HEK293T (cell line): ENCODE measurements around the gene ITFG2.

ENCODE experiments used
- CTCF ChIA-PET: fragments of 350-600 bp; formaldehyde crosslinking; extraction: SDS; loops from one replicate; lab custom pipeline; 2021; ENCODE audit warnings: antibody characterized with exemption, inconsistent platforms; lab: Yijun Ruan, JAX
- POLR2A ChIA-PET: fragments of 350-600 bp; formaldehyde crosslinking; extraction: SDS; loops from one replicate; lab custom pipeline; 2020; ENCODE audit warnings: antibody characterized with exemption, inconsistent platforms; lab: Yijun Ruan, JAX
- DNase-seq: peaks from one replicate; pipeline ENCODE4 v3.0.0; 2012; ENCODE audit warnings: mixed read lengths; ENCODE audit errors: extremely low spot score
- ARNT ChIP-seq: fragments of 450-650 bp; IDR thresholded peaks from 2 replicates; pipeline ENCODE4 v1.6.1; 2017; ENCODE audit warnings: mild to moderate bottlenecking
- BHLHE40 ChIP-seq: fragments of 450-650 bp; IDR thresholded peaks from 2 replicates; pipeline ENCODE4 v1.6.1; 2016; ENCODE audit warnings: mild to moderate bottlenecking, moderate library complexity, borderline replicate concordance
- CTBP1 ChIP-seq: fragments of 450-650 bp; IDR thresholded peaks from 2 replicates; pipeline ENCODE4 v1.6.1; 2016; ENCODE audit warnings: borderline replicate concordance
- ELF4 ChIP-seq: fragments of 450-650 bp; IDR thresholded peaks from 2 replicates; pipeline ENCODE4 v1.6.1; 2017; ENCODE audit warnings: antibody characterized with exemption
- FOXA1 ChIP-seq: fragments of 450-650 bp; IDR thresholded peaks from 2 replicates; pipeline ENCODE4 v1.6.1; 2016; ENCODE audit warnings: mild to moderate bottlenecking
- FOXK2 ChIP-seq: fragments of 450-650 bp; IDR thresholded peaks from 2 replicates; pipeline ENCODE4 v1.6.1; 2016; ENCODE audit warnings: mild to moderate bottlenecking
- FOXM1 ChIP-seq: fragments of 450-650 bp; IDR thresholded peaks from 2 replicates; pipeline ENCODE4 v1.6.1; 2017; ENCODE audit warnings: mild to moderate bottlenecking, borderline replicate concordance
- HDGF ChIP-seq: fragments of 450-650 bp; IDR thresholded peaks from 2 replicates; pipeline ENCODE4 v1.6.1; 2017; ENCODE audit warnings: antibody characterized with exemption, borderline replicate concordance
- L3MBTL2 ChIP-seq: fragments of 450-650 bp; conservative IDR thresholded peaks from 2 replicates; pipeline ENCODE4 v1.6.1; 2016; ENCODE audit warnings: mild to moderate bottlenecking
- LEF1 ChIP-seq: fragments of 450-650 bp; IDR thresholded peaks from 2 replicates; pipeline ENCODE4 v1.6.1; 2017; ENCODE audit warnings: mild to moderate bottlenecking, borderline replicate concordance
- NFRKB ChIP-seq: fragments of 450-650 bp; IDR thresholded peaks from 2 replicates; pipeline ENCODE4 v1.6.1; 2016; ENCODE audit warnings: mild to moderate bottlenecking, moderate library complexity
- SP1 ChIP-seq: fragments of 450-650 bp; IDR thresholded peaks from 2 replicates; pipeline ENCODE4 v1.6.1; 2017
- SUZ12 ChIP-seq: fragments of 450-650 bp; IDR thresholded peaks from 2 replicates; pipeline ENCODE4 v1.6.1; 2016; ENCODE audit warnings: mild to moderate bottlenecking
- TARDBP ChIP-seq: fragments of 450-650 bp; IDR thresholded peaks from 2 replicates; pipeline ENCODE4 v1.6.1; 2016
- ZNF384 ChIP-seq: fragments of 450-650 bp; IDR thresholded peaks from 2 replicates; pipeline ENCODE4 v1.6.1; 2016
- TF ChIP-seq, protein P1 (sequence below): fragments of 450-650 bp; IDR thresholded peaks from 2 replicates; pipeline ENCODE4 v1.6.1; 2016

Gene ITFG2

DNA sequence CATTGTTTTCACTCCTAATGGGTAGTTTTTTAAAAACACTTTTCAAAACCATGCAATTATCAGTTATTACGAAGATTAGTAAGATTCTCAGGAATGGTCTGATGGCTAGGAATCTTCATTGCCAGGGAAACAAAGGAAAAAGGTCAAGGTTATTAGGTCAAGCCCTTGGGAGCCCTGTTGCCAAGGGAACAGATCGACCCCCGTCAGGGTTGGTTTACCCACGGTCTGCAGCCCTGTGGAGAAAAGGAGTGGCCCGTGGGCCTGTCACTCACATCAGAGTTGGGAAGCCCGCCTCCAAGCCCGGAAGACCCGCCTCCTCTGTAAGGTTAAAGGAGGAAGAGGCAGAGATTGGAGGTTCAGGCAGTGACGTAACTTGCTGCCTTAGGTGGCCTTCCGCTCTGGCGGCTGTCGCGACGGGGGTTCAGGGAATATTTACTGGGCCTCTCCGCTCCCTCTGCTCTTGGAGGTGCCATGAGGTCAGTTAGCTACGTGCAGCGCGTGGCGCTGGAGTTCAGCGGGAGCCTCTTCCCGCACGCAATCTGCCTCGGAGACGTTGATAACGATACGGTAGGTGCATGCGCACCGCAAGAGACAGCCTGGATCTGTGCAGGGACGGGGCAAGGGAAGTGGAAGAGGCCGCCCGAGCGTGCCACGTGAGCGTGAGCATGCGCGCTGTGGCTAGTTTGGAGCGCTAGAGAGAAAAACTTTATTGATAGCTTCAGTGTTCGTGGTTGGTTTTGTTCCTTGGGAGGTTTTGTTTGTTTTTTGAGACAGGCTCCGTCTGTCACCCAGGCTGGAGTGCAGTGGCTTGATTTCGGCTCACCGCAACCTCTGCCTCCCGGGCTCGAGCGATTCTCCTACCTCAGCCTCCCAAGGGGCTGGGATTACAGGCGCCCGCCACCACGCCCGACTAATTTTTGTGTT lies at the start of gene ITFG2:
TSS of gene ITFG2 (plus strand) at position 379 of the 924 bp plus-strand sequence. CDS start at position 472, 93 bp downstream.
- TF ChIP-seq ARNT = 0 out of 2 replicates have a peak, but pooled peaks have one; percentile 52
- TF ChIP-seq LEF1 = no peak
- no peak for TF ChIP-seq SUZ12
- TF ChIP-seq FOXA1 = no peak
- TF ChIP-seq TARDBP = no peak
- no peak for TF ChIP-seq SP1
- TF ChIP-seq ZNF384 = peak; percentile 78; the same call in 1 of the 2 replicates
- peak; percentile 95 for TF ChIP-seq L3MBTL2
- no peak for TF ChIP-seq BHLHE40
- TF ChIP-seq, protein P1, sequence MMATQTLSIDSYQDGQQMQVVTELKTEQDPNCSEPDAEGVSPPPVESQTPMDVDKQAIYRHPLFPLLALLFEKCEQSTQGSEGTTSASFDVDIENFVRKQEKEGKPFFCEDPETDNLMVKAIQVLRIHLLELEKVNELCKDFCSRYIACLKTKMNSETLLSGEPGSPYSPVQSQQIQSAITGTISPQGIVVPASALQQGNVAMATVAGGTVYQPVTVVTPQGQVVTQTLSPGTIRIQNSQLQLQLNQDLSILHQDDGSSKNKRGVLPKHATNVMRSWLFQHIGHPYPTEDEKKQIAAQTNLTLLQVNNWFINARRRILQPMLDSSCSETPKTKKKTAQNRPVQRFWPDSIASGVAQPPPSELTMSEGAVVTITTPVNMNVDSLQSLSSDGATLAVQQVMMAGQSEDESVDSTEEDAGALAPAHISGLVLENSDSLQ = peak; percentile 100
- no peak for TF ChIP-seq NFRKB
- TF ChIP-seq FOXK2 = no peak
- TF ChIP-seq CTBP1 = no peak
- TF ChIP-seq HDGF = no peak
- TF ChIP-seq ELF4 = peak; percentile 88
- no peak for TF ChIP-seq FOXM1
- ChIA-PET CTCF (interaction anchor here (1.5 to 2.1 kb wide), 2 partner anchors 29 to 73 kb away, joined by 3 to 8 read pairs; no protein-coding TSS in a partner anchor), POLR2A (interaction anchor here (0.6 to 2.9 kb wide), 10 partner anchors 8 to 33 kb away, joined by 3 to 11 read pairs (median 4); partner anchors contain the start of genes FKBP4 and NRIP2)
- DNase-seq = peak; percentile 94

DNA sequence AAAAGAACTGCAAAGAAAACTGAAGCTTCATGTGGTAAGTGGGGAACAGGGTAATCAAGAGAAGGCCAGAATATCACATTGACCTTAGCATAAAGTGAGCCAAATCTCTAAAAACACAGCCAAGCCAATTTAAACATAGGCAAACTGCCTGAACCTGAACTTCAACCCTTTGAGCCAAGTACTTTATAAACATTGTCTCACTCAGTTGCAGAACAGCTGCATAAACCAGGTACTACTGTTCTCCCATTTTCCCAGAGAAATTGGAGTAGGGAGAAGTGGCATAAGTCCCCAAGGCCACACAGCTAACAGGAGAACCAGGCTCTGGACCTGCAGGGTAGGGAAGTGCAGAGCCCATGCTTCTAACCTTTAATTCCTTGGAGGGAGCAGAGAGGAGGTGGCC lies 48.1 kb upstream of the ITFG2 start:
- ChIA-PET CTCF (no interaction called here), POLR2A (interaction anchor here (0.7 kb wide), 1 partner anchor 20 kb away, joined by 3 read pairs; no protein-coding TSS in a partner anchor)
- TF ChIP-seq SUZ12 (no peak), CTBP1 (no peak), ARNT (no peak), FOXA1 (no peak), TARDBP (no peak), HDGF (no peak), FOXM1 (no peak), BHLHE40 (no peak), ZNF384 (no peak), ELF4 (no peak), FOXK2 (no peak), L3MBTL2 (no peak)
- TF ChIP-seq, protein P1 = no peak
- no peak for DNase-seq

DNA sequence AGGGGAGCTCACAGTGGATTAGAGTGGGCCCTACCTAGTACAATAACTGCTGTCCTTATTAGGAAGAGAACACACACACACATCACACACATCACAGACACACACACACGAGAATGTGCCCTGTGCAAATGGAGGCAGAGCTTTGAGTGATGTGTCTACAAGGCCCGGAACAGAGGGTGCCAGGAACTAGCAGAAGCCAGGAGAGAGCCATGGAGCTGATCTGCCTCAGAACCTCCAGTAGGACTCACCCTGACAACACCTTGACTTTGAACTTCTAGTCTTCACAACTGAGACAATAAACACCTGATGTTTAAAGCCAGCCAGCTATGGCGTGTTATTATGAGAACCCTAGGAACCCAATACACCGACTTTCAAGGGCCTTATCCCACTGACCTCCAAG lies 47.4 kb upstream of the ITFG2 start:
- TF ChIP-seq CTBP1 (no peak), LEF1 (no peak), HDGF (no peak), NFRKB (no peak), SUZ12 (no peak), ELF4 (no peak), FOXM1 (no peak), SP1 (no peak), FOXK2 (no peak), ZNF384 (no peak)
- ChIA-PET POLR2A (interaction anchor here (0.7 kb wide), 1 partner anchor 19 kb away, joined by 3 read pairs; no protein-coding TSS in a partner anchor), CTCF (interaction anchor here (0.8 to 1.0 kb wide), 2 partner anchors 18 to 19 kb away, joined by 3 to 5 read pairs; no protein-coding TSS in a partner anchor)
- no peak for DNase-seq

DNA sequence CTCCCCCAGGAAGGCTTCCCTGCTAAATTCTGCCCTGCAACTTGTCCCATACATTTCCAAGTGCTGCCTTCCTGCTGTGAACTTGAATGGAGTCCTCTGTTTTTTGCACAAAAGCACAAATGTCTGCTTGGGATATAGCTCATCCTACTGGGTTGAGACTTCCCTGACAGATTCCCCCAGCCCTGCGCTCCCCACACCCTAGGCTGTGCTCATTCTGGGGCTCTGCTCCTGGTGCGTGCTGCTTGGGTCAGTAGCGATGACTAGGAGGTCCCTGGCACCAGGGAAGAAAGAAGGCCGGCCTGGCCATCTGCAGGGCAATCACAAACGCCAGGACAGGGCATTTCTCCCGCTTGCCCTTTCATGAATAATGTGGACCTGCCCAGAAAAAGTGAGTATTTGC lies 46.9 kb upstream of the ITFG2 start:
- CTCF ChIA-PET = interaction anchor here (0.8 to 1.0 kb wide), 2 partner anchors 18 to 19 kb away, joined by 3 to 5 read pairs; no protein-coding TSS in a partner anchor
- DNase-seq = no peak
- TF ChIP-seq ELF4 = no peak
- TF ChIP-seq NFRKB = no peak
- no peak for TF ChIP-seq HDGF
- TF ChIP-seq SUZ12 = no peak
- no peak for TF ChIP-seq BHLHE40
- TF ChIP-seq ARNT = no peak
- TF ChIP-seq FOXM1 = no peak
- no peak for TF ChIP-seq LEF1
- no peak for TF ChIP-seq CTBP1
- TF ChIP-seq SP1 = no peak
- TF ChIP-seq, protein P1 = no peak
- no peak for TF ChIP-seq FOXK2
- TF ChIP-seq FOXA1 = no peak
- TF ChIP-seq L3MBTL2 = no peak
- no peak for TF ChIP-seq ZNF384
- no peak for TF ChIP-seq TARDBP
- POLR2A ChIA-PET = no interaction called here

DNA sequence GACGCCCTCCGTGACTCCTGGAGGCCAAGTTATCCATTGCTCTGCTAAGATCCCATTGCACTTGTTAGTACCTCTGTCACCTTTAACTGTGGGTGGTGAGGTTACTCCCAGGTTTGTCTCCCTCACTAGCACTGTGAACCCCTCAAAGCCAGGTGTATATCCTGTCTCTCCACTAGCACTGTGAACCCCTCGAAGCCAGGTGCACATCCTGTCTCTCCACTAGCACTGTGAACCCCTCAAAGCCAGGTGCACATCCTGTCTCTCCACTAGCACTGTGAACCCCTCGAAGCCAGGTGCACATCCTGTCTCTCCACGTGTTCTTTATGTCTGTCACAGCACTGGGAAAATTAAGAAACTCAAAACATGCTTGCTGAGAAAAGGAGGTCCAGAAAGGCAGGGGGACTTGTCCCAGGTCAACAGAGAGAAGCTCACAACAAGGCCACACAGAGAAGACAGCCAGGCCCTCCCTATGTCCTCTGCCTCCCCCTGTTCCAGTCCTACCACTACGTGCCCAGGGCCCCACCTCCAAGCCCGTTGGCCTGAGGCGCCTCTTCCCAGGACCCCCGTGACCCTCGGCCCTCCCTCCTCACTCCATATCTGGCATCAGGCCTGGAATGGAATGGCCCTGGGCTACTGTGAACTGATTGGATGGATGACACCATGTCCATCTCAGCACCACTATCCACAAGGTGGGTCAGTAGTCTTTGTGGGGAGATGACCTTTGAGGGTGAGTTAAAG lies 44.1 kb upstream of the ITFG2 start:
- POLR2A ChIA-PET = no interaction called here
- CTCF ChIA-PET = interaction anchor here (0.8 kb wide), 1 partner anchor 16 kb away, joined by 3 read pairs; no protein-coding TSS in a partner anchor
- no peak for TF ChIP-seq FOXA1
- TF ChIP-seq LEF1 = no peak
- no peak for TF ChIP-seq ELF4
- no peak for TF ChIP-seq SUZ12
- no peak for TF ChIP-seq BHLHE40
- no peak for TF ChIP-seq HDGF
- TF ChIP-seq ZNF384 = no peak
- TF ChIP-seq ARNT = no peak
- TF ChIP-seq FOXK2 = no peak
- no peak for TF ChIP-seq FOXM1
- TF ChIP-seq NFRKB = no peak
- TF ChIP-seq, protein P1 = no peak
- TF ChIP-seq L3MBTL2 = no peak
- no peak for TF ChIP-seq CTBP1
- TF ChIP-seq SP1 = no peak
- TF ChIP-seq TARDBP = no peak
- DNase-seq = no peak
